Central memory CD4-positive, alpha-beta T cell (primary cell): ENCODE measurements around the gene LDB3.

Source experiments
- DNase-seq: peaks from one replicate; pipeline ENCODE4 v3.0.0; 2022

LDB3 gene

GRCh38 chr10:86706977-86707376 lies 38.7 kb downstream of the LDB3 start:
- DNase-seq = no peak

- DNase-seq = no peak
Measured at GRCh38 chr10:86707505-86707904, 39.2 kb downstream of the LDB3 start.

- DNase-seq = no peak
Measured at GRCh38 chr10:86708068-86708782, 39.9 kb downstream of the LDB3 start.

DNA sequence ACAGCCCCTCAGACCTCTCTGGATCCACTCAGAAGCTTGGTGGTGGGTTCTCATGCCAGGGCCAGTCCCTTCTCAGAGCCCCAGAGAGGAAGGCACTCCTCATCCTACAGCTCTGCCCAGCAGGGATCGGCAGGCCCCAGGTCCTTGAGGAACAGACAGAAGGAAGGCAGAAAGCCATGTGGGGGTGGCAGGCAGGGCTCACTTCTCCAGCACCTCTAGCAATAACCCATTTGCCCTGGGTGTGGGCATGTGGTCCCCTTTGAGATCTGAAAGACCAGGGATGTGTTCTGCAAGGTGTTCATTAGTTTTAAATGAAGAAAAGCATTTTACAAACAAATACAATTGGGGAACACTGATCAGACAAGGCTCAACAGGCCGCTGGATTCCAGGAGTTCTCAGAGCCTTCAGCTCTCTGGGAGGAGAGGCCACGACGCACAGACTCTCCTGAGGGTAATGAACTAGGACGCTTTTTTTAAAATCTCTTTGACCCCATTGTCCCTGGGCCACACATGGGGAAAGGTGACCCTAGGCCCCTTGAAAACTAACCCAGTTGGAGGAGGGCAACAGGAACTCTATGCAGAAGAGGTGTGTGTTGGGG lies 40.6 kb downstream of the LDB3 start:
- DNase-seq = no peak

GRCh38 chr10:86709396-86710185 lies 41.3 kb downstream of the LDB3 start:
- DNase-seq = no peak

- DNase-seq = peak; percentile 84
Measured at GRCh38 chr10:86710987-86711512, 42.7 kb downstream of the LDB3 start.

- DNase-seq = peak; percentile 60
Measured at GRCh38 chr10:86711513-86712316, 43.4 kb downstream of the LDB3 start.

GRCh38 chr10:86712317-86712707 lies 44.0 kb downstream of the LDB3 start:
- DNase-seq = no peak

GRCh38 chr10:86715156-86715795 lies 47.0 kb downstream of the LDB3 start:
- no peak for DNase-seq

DNA sequence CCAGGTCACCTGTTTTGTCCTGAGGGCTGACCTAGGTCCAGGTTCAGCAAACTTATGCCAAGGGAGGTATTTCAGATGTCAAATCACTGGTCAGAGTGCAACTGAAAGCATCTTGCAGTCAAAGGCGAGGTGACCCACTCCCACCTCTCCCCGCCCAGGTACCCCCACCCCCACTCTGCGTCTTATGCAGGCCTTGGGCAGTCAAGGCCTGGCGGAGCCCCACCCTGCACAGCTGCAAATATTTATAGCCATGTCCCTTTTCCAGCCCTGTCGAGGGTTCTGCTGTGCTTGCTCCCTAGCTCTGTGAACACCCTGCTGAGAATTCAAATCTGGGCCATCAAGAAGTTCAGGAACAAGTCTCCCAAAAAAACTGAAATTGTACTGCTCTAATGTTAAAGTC lies 47.5 kb downstream of the LDB3 start:
- DNase-seq = no peak

- DNase-seq = no peak
Measured at GRCh38 chr10:86716466-86716865, 48.2 kb downstream of the LDB3 start.

- no peak for DNase-seq
Measured at GRCh38 chr10:86718556-86718955, 50.2 kb downstream of the LDB3 start.

DNA sequence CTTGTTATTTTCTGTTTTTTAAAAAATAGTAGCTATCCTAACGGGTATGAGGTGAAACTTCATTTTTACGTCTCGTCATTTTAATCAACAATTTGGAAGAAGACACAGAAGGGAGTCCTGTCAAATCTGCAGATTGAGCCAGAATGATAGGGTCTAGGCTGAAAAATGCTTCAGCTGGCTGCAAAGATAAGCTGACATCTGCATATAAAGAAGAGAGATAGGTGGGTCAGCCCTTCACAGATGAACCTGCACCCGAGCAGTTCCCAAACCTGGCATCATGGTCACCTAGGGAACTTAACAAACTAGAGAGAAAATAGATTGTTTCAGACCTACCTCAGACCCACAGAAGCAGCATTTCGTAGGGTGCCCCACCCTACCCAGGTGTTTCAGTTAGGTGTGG lies 52.9 kb downstream of the LDB3 start:
- DNase-seq = no peak

- DNase-seq = no peak
Measured at GRCh38 chr10:86723009-86723408, 54.7 kb downstream of the LDB3 start.

GRCh38 chr10:86724445-86724844 lies 56.1 kb downstream of the LDB3 start:
- DNase-seq = no peak

GRCh38 chr10:86725980-86726676 lies 57.8 kb downstream of the LDB3 start:
- no peak for DNase-seq

GRCh38 chr10:86726677-86726999 lies 58.3 kb downstream of the LDB3 start:
- DNase-seq = no peak

- DNase-seq = no peak
Measured at GRCh38 chr10:86727470-86727869, 59.2 kb downstream of the LDB3 start.

GRCh38 chr10:86728056-86728455 lies 59.7 kb downstream of the LDB3 start:
- DNase-seq = no peak

DNA sequence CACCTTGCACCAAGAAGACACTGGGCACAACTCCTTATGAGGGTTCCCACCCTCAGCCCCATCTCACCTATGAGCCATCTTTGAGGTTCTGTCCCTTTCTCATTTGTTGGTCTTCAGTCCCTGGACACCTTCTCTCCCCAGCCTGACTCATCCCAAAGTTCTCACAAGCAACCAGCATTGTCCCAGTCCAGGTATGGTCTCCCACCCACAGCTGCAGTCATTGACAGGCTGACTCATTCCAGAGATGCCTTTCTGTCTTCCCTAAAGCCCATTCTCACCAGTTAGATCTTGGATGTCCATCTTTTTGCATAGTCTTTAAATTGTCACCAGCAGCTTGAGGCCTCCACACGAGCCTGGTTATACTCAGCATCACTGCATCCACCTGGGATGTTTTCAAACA lies 61.4 kb downstream of the LDB3 start:
- DNase-seq = no peak

- no peak for DNase-seq
Measured at GRCh38 chr10:86730227-86730626, 61.9 kb downstream of the LDB3 start.

- no peak for DNase-seq
Measured at GRCh38 chr10:86732771-86733170, 64.5 kb downstream of the LDB3 start.
